Activated naive CD8-positive, alpha-beta T cell treated with anti-CD3 and anti-CD28 coated beads, Interleukin-2, amount 50 U/mL, for 24 hours (primary cell): ENCODE measurements around the gene TXN.

Source experiments
- ATAC-seq: fragments of 150-1000 bp; cut with Tn5 transposase; one replicate; pipeline ENCODE4 v1.10.0; 2021
- DNase-seq: peaks from one replicate; pipeline ENCODE4 v3.0.0; 2021
- H3K27ac Mint-ChIP-seq: one replicate; pipeline ENCODE4 v1.8.0; 2021; ENCODE audit warnings: mild to moderate bottlenecking, mixed read lengths
- H3K27me3 Mint-ChIP-seq: one replicate; pipeline ENCODE4 v1.8.0; 2021; ENCODE audit warnings: mixed read lengths
- H3K36me3 Mint-ChIP-seq: one replicate; pipeline ENCODE4 v1.8.0; 2021; ENCODE audit warnings: low read depth, mixed read lengths
- H3K4me1 Mint-ChIP-seq: one replicate; pipeline ENCODE4 v1.8.0; 2021; ENCODE audit warnings: mixed read lengths
- H3K4me3 Mint-ChIP-seq: one replicate; pipeline ENCODE4 v1.8.0; 2021; ENCODE audit warnings: mild to moderate bottlenecking, moderate library complexity, mixed read lengths
- H3K9me3 Mint-ChIP-seq: one replicate; pipeline ENCODE4 v1.8.0; 2021; ENCODE audit warnings: mixed read lengths

Gene TXN

DNA sequence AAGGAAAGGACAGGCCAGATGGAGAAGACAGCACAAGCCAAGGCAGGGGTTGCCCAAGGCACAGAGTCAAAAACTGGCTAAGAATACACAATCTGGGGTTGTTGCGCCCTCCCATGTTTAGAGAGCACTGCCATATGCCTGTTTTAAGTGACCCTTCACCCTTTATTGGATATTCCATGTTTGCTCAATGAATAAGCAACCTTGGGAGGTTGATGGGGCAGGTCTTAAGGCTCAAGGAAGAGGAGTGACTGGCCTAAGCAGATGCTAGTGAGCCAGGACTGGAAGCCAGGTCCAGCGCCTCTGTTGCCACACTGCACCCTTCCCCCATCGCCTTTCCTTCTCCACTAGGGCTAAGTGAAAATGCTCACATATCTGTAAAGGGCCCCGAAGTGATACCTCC is 6.7 kb downstream of the TXN start:
- H3K27me3 Mint-ChIP-seq: no peaks in the 10 kb centered on the region
- peaks cover 39% of the 10 kb centered on the region for H3K4me1 Mint-ChIP-seq
- no peak overlapping the region for H3K27ac Mint-ChIP-seq
- no peaks in the 10 kb centered on the region for H3K9me3 Mint-ChIP-seq
- ATAC-seq (no peak), DNase-seq (no peak)
- peaks cover 81% of the 10 kb centered on the region for H3K36me3 Mint-ChIP-seq
- no peak overlapping the region for H3K4me3 Mint-ChIP-seq

DNA sequence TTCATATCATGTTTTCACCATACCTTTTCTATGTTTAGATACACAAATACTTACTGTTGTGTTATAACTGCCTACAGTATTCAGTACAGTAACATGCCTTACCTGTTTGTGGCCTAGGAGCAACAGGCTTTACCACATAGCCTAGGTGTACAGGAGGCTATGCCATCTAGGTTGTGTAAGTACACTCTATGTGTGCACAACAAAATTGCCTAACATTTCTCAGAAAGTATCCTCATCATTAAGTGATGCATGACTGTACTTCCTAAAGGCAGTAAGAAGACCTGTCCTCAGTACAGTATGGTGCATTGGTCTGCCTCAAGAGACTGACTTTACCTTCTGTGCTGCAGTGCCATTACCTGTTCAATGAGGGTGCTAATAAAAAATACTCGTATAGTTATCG is 7.9 kb downstream of the TXN start:
- no peak overlapping the region for H3K27ac Mint-ChIP-seq
- no peak for DNase-seq
- H3K36me3 Mint-ChIP-seq: peaks cover 77% of the 10 kb centered on the region
- ATAC-seq: no peak
- H3K4me3 Mint-ChIP-seq: no peak overlapping the region
- peaks cover 26% of the 10 kb centered on the region for H3K4me1 Mint-ChIP-seq
- H3K9me3 Mint-ChIP-seq: no peaks in the 10 kb centered on the region
- no peaks in the 10 kb centered on the region for H3K27me3 Mint-ChIP-seq

DNA sequence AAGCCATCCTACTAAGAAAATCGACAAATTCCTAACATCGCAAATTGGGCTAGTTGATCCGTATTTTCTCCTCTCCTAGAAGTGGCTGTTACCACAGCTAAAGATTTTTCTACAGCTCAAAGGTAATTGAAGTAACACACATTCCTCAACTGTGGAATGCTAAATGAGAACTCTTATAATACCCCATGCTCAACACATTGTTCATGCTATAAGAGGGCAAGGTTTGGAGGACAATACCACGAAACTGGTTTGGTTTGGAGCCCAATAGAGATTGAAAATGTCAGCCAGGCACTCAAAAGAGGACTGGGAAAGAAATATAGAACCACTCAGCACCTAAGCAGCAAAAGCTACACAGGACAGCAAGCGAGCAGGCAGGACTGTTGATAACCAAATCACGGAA is 10.1 kb downstream of the TXN start:
- Mint-ChIP-seq H3K27me3 (no peaks in the 10 kb centered on the region), H3K36me3 (peaks cover 69% of the 10 kb centered on the region), H3K9me3 (no peaks in the 10 kb centered on the region), H3K4me3 (no peak overlapping the region), H3K27ac (no peak overlapping the region), H3K4me1 (peaks cover 8% of the 10 kb centered on the region)
- no peak for DNase-seq
- no peak for ATAC-seq

DNA sequence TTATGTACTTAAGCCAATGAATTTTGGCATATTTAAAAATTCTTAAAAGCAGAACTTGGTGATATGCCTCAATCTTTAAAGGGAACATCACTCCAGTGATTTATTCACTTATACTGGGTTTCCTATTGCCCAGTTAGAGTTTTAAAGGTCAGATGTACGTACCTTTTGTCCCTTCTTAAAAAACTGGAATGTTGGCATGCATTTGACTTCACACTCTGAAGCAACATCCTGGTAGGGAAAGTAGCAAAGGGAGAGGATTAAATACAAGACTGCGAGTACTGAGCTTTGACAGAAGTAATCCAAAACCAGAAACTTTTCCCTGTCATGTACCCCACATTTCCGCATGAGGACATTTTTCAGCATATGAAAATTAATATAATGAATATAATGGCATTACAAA is 11.7 kb downstream of the TXN start:
- peaks cover 56% of the 10 kb centered on the region for H3K36me3 Mint-ChIP-seq
- no peaks in the 10 kb centered on the region for H3K27me3 Mint-ChIP-seq
- ATAC-seq (no peak), DNase-seq (no peak)
- H3K9me3 Mint-ChIP-seq: no peaks in the 10 kb centered on the region
- no peak overlapping the region for H3K27ac Mint-ChIP-seq
- H3K4me1 Mint-ChIP-seq: peaks cover 2% of the 10 kb centered on the region
- H3K4me3 Mint-ChIP-seq: no peak overlapping the region

DNA sequence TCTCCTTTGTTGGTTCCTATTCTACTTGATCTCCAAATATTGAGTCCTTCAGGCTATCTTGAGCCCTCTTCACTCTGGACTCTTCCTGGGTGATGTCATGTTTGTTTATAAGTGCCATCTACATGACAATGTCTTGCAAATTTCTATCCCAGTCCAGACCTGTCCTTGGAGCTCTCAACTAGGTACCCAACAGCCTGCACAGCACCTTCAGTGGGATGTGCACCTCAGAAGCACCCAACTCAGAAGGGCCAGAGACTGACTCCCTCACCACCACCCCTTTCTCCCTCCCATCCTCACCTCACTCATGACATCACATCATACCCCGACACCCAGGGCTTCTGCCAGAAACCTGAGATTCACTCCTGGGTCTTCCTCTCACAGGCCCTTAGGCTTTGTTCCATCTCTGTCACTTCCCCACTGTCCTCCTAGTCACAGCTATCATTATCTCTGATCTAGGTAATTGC is 14.4 kb downstream of the TXN start:
- H3K27me3 Mint-ChIP-seq: no peaks in the 10 kb centered on the region
- no peaks in the 10 kb centered on the region for H3K4me1 Mint-ChIP-seq
- H3K27ac Mint-ChIP-seq: no peak overlapping the region
- no peak for ATAC-seq
- no peak overlapping the region for H3K4me3 Mint-ChIP-seq
- no peaks in the 10 kb centered on the region for H3K9me3 Mint-ChIP-seq
- no peak for DNase-seq
- H3K36me3 Mint-ChIP-seq: peaks cover 36% of the 10 kb centered on the region

DNA sequence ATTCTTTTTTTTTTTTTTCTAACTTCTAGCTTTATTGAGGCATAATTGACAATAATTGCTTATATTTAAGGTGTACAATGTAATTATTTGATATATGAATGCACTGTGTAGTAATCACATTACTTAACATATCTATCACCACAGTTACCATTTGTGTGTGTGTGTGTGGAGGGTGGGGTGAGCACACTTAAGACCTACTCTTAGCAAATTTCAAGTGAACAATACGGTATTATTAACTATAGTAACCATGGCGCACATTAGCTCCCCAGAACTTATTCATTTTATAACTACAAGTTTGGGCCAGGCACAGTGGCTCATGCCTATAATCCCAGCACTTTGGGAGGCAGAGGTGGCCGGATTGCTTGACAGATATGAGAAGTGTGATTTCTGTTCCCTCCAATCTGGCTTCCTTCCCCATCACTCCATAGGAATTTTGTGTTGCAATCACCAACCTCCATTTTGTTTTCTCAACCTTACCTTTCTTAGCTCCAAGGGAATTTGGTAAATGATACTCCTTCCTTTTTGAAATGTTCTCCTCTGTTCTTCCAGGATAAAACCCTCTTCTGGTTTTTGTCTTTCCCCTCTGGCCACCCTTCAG is 14.9 kb downstream of the TXN start:
- Mint-ChIP-seq H3K4me3 (no peak overlapping the region), H3K27me3 (peaks cover 2% of the 10 kb centered on the region), H3K4me1 (no peaks in the 10 kb centered on the region), H3K36me3 (peaks cover 31% of the 10 kb centered on the region), H3K27ac (no peak overlapping the region), H3K9me3 (peaks cover 3% of the 10 kb centered on the region)
- ATAC-seq (no peak), DNase-seq (no peak)

DNA sequence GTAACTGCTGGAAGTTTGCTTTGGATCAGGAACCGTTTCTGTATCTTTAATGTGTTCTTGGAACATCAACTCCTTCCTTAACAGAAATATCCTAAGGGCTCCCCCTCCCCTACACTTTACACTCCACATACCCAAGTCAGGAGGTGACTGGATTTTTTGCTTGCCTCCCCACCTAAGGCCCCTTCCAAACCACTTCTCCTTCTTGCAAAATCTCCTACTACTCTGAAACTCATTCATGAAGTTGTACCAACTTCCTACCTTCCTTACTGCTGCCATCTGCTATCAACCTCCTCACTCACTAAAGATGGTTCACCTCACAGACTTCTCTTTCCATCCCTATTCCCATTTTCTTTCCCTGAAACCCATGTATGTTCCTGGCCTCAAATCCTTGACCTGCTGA is 16.1 kb downstream of the TXN start:
- Mint-ChIP-seq H3K36me3 (peaks cover 23% of the 10 kb centered on the region), H3K27ac (no peak overlapping the region), H3K27me3 (peaks cover 2% of the 10 kb centered on the region), H3K4me3 (no peak overlapping the region), H3K4me1 (no peaks in the 10 kb centered on the region), H3K9me3 (peaks cover 4% of the 10 kb centered on the region)
- DNase-seq (no peak), ATAC-seq (no peak)

DNA sequence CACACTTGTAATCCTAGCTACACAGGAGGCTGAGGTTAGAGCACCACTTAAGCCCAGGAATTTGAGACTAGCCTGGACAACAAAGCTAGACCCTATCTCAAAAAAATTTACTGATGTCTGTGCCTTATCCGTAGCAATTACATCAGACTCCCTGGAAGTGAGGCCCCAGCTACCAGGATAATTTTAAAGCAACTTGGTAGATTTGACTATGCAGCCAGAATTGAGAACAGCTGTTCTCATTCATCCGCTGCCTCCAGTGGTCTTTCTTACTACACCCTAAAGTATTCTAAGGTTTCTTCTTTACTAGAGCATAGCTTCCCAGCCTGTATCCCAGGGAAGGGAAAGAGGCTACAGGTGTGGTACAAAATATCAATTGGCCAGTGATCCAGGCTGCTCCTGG is 28.0 kb downstream of the TXN start:
- DNase-seq (no peak), ATAC-seq (no peak)
- Mint-ChIP-seq H3K9me3 (no peaks in the 10 kb centered on the region), H3K4me1 (no peaks in the 10 kb centered on the region), H3K27me3 (no peaks in the 10 kb centered on the region), H3K36me3 (no peaks in the 10 kb centered on the region), H3K27ac (no peak overlapping the region), H3K4me3 (no peak overlapping the region)

DNA sequence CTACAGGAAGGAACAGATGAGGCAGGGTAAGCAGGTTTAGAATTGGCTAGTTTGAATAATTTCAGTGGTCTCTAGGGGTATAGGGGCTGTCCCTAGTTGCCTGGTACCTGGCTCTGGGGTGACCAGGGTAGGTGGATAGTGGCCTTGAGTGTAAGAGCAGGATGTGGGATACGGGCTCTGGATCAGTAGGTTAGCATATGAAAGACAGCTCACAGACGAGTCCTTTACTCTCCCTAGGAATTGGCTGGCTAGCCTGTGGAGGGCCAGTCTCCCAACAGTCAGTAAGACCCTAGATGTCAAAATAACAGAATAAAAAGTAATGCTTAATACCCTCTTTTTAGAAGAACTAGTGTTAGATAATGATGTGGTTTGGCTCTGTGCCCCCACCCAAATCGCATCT is 31.7 kb downstream of the TXN start:
- ATAC-seq: no peak
- H3K4me3 Mint-ChIP-seq: no peak overlapping the region
- H3K36me3 Mint-ChIP-seq: no peaks in the 10 kb centered on the region
- H3K9me3 Mint-ChIP-seq: no peaks in the 10 kb centered on the region
- H3K27ac Mint-ChIP-seq: no peak overlapping the region
- DNase-seq: no peak
- H3K27me3 Mint-ChIP-seq: peaks cover 2% of the 10 kb centered on the region
- no peaks in the 10 kb centered on the region for H3K4me1 Mint-ChIP-seq

DNA sequence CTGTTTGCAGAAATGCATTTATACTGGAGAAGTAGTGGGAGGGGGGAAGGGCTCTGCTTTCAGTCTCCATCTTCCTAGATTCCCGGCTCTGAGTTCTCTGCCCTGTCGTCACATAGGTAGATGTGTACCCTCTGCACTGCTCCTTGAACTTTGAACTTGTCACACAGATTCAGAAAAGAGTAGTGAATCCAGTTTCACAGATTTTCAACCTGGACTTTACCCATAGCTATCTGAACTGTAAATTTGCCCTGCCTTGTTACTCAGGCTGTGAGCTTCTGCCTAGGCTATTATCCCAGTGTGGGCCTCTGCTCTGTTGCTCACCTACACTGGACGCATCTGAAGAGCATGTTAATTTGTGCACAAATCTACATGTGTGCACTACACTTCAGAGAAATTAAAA is 35.5 kb downstream of the TXN start:
- Mint-ChIP-seq H3K27me3 (peaks cover 5% of the 10 kb centered on the region), H3K27ac (no peak overlapping the region), H3K4me3 (no peak overlapping the region)

DNA sequence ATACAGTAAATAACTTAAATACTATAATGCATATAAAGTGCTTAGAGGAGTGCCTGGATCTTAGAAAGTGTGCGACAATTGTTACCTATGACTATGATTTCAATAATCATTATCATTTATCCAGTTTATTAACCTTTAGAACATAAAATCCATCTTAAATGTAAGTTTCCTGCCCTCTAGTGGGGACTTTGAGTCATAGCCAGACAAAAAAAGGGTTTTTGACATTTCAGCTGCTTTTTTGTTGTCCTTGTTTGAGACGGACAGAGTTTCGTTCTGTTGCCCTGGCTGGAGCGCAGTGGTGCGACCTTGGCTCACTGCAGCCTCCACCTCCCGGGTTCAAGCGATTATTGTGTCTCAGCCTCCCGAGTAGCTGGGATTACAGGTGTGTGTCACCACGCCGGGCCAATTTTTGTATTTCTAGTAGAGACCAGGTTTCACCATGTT is 38.6 kb downstream of the TXN start:
- Mint-ChIP-seq H3K27me3 (peaks cover 5% of the 10 kb centered on the region), H3K4me1 (peaks cover 2% of the 10 kb centered on the region), H3K27ac (no peak overlapping the region), H3K36me3 (no peaks in the 10 kb centered on the region), H3K4me3 (no peak overlapping the region), H3K9me3 (no peaks in the 10 kb centered on the region)
- DNase-seq (no peak), ATAC-seq (no peak)

More for the DNA sequence above, 35.5 kb downstream of the TXN start:
- peaks cover 2% of the 10 kb centered on the region for H3K4me1 Mint-ChIP-seq
- no peaks in the 10 kb centered on the region for H3K9me3 Mint-ChIP-seq
- ATAC-seq (no peak), DNase-seq (no peak)
- no peaks in the 10 kb centered on the region for H3K36me3 Mint-ChIP-seq

DNA sequence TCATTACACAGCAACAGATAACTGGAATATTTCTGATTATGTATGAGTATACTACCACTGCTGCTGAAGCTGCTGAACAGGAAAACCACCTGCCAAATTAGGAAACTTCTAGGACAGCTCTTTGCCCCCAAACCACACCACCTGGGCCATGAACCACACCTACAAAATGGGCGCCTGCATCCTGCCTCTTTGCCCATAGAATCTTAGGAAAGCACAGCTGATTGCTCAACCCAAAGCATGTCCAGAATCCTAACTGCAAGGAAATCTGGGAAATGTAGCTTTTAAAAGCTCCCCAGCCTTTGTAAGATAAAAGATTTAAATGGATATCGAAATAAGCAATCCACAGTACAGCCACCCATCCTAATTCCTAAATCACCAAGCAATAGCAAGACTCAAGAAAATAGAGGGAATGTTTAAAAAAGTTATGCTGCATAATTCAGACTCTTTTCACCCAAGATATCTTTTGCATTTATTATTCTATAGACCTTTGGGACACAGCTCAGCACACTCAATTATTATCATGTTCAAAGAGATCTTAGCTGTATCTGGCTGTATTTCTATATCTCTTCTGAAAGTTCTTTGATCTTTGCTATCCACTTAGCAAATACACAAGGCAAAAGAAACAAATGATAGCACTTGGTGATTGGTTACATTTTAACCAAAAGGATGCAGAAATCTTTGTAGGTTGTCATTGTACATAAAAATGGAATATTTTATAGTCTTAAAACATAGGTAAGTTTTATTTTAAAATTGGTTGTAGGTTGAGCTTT is 41.5 kb downstream of the TXN start:
- Mint-ChIP-seq H3K4me1 (peaks cover 2% of the 10 kb centered on the region), H3K9me3 (no peaks in the 10 kb centered on the region)

DNA sequence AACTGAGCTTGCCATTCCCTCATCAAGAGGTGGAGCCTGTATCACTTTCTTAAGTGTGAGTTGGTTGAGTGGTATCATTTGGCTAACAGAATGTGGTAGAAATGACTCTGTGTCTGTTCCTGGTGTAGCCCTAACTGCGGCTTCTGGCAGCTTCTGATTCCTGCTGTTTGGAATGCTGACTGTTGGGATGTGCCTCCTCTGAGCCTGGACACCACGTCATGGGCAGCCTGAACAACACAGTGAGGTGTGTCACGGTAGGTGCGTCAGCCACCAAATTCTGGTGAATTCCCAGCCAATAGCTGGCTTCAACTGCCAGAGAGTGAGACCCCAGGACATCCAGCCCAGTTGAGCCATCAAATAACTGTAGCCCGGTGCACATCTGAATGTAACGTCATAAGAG is 42.2 kb downstream of the TXN start:
- no peak overlapping the region for H3K27ac Mint-ChIP-seq
- no peaks in the 10 kb centered on the region for H3K36me3 Mint-ChIP-seq
- peaks cover 2% of the 10 kb centered on the region for H3K4me1 Mint-ChIP-seq
- no peaks in the 10 kb centered on the region for H3K9me3 Mint-ChIP-seq
- ATAC-seq (no peak), DNase-seq (no peak)
- peaks cover 2% of the 10 kb centered on the region for H3K27me3 Mint-ChIP-seq
- no peak overlapping the region for H3K4me3 Mint-ChIP-seq

More for the DNA sequence above, 41.5 kb downstream of the TXN start:
- DNase-seq (no peak), ATAC-seq (no peak)
- Mint-ChIP-seq H3K27ac (no peak overlapping the region), H3K27me3 (peaks cover 2% of the 10 kb centered on the region), H3K36me3 (no peaks in the 10 kb centered on the region), H3K4me3 (no peak overlapping the region)

DNA sequence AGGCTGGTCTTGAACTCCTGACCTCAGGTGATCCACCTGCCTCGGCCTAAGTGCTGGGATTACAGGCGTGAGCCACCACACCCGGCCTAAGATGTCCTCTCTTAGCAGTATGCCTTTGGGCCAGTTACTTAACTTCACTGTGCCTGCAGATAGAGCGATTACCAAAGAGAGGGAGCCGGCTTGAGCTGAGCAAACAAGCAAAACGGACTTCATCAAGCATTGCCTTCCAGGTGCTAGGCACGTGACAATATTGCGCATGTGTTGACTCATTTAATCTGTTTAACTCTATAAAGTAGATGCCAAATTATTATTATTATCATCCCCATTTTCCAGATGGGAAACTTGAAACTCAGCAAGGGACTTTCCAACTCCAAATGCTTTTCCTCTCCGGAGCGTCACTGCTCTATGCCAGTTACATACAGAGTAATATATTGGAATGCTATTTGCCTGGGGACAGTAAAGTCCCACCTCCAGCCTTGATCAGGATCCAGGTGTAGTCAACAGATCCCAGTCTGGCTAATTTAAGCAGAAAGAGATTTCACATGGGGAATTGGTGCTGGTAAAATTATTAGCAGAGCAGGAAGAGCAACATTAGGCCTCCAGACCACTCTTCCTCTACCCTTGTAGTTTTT is 42.8 kb downstream of the TXN start:
- Mint-ChIP-seq H3K36me3 (no peaks in the 10 kb centered on the region), H3K4me3 (no peak overlapping the region), H3K9me3 (no peaks in the 10 kb centered on the region), H3K27me3 (peaks cover 2% of the 10 kb centered on the region), H3K4me1 (peaks cover 2% of the 10 kb centered on the region), H3K27ac (no peak overlapping the region)
- DNase-seq (no peak), ATAC-seq (no peak)

DNA sequence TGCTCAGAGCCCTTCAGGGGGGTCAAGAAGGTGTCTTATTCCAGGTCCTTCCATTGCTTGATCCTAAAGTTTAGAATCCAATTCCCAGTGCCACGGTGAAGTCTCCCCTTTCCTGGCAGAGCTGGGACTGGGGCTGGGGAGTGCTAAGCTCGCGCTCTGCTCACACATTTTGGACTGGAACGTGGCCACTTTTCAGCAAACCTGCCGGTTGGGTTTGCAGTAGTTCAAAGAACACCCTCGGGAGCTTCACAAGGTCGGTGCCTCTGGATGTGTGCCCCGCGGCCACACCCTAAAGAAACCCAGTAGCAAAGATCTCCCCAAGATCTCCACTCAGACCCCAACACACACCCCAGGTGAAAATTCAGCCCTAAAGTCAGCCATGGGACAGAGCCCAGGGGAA is 48.3 kb downstream of the TXN start, which contains the start of gene C9orf152:
Gene C9orf152 (minus strand): TSS at position 129 of the 400 bp plus-strand sequence. CDS start 580 bp downstream, outside the sequence.
- no peak within 1 kb of the TSS for H3K4me3 Mint-ChIP-seq
- DNase-seq: no peak
- H3K36me3 Mint-ChIP-seq: no peaks in the 10 kb centered on the region
- no peak for ATAC-seq
- H3K9me3 Mint-ChIP-seq: no peaks in the 10 kb centered on the region
- no peaks in the 10 kb centered on the region for H3K4me1 Mint-ChIP-seq
- no peaks in the 10 kb centered on the region for H3K27me3 Mint-ChIP-seq
- H3K27ac Mint-ChIP-seq: no peak within 1 kb of the TSS
